Measurements from ENCODE around the gene ARFIP2. TPM values are rescaled to one million over a fixed set of nuclear protein-coding genes. Genes with fewer than 3 reads are reported as not detected.

The ARFIP2 gene
- total and polyA plus RNA-seq, 2 of the 8 experiments (the other 6 are each of a cell fraction or from before 2014, with no cell fraction given): 48.3 to 48.7 TPM

DNA sequence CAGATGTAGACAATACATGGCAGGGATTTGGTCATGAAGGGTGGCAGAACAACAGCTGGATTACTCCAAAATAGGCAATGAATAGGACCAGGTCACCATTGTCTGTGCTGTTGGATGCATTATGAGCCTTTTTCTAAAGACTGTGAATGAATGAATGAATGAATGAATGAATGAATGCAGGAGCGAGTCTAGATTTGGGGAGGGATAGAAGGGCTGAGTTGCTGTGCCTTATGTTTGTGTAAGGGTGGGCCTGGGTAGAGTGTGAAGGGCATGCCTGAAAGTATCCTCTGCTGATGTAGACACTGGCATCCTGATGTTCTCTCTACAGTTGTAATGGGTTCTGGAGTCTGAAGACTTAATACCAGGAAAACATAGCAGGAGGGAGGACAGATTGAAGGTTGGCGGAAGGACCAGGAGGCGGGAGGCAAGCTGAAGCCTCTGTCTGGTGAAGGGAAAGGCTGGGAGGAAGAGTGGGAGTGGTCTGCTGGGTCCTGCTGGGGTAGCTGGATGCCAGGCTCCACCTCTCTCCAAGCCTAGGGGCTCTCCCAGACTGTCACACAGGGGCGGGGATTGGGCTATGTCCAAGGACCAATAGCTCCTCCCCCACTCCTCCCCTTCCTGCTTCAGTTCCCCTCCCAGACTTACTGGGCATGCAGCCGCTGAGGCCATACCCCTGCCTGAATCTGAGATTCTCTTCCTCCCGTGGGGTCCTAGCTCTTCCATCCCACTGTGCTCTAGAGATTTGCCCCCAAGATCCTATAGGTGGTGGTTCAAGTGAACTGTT is 12.2 kb downstream of the ARFIP2 start:
- H3K56ac ChIP-seq (replicated peaks; ENCODE audit: insufficient read length, low read depth, low read length): no peak overlapping the region
- POLR2A ChIA-PET (ENCODE audit: partially characterized antibody): interaction anchor here (0.6 to 1.5 kb wide), 6 partner anchors 8 to 147 kb away, joined by 3 to 6 read pairs (median 3); partner anchors contain the start of genes ARFIP2, SMPD1 and TIMM10B
- no peak overlapping the region for H4K91ac ChIP-seq (replicated peaks; ENCODE audit: insufficient read length, low read length)
- no peak overlapping the region for H3K14ac ChIP-seq (ENCODE audit: insufficient read length)
- no peaks in the 10 kb centered on the region; a peak in 1 of 8 replicates for H3K36me3 ChIP-seq (ENCODE audit: control insufficient read depth in 2 of 4, insufficient read depth in 4 of 4, low read length in 3 of 4)
- DNase-seq (ENCODE audit: low read depth in 1 of 2, low spot score in 2 of 2): peak; percentile 88
- WGBS, 2 experiments (ENCODE audit: extremely low coverage in 1 of 2, insufficient coverage in 1 of 2, insufficient read length in 1 of 2, insufficient replicate concordance in 2 of 2, low coverage in 1 of 2, low lambda C conversion rate in 2 of 2, missing lambda C conversion rate in 1 of 2): 19% methylated on average over 6 of the region's 6 CpGs; no CpG with 5 or more reads in 1 of the 2 experiments
- peak overlapping the region; percentile 44 to 53 for H3K4me2 ChIP-seq (ENCODE audit: insufficient read depth in 1 of 2, low read depth in 2 of 2, low read length in 2 of 2)
- peak; percentile 96 for FAIRE-seq
- H4K8ac ChIP-seq (ENCODE audit: extremely low read depth, insufficient read depth, low read length): no peak overlapping the region
- no peaks in the 10 kb centered on the region; a peak in 1 of 7 replicates for H3K27me3 ChIP-seq (replicated peaks in 1 of 4; ENCODE audit: control insufficient read depth in 3 of 4, extremely low read depth in 1 of 4, insufficient read depth in 3 of 4, low read length in 3 of 4)
- TF ChIP-seq BRCA1 (IDR thresholded peaks at IDR 0.05; ENCODE audit: low read depth, low read length): no peak
- TF ChIP-seq TEAD4 (IDR thresholded peaks at IDR 0.05; ENCODE audit: low read depth, low read length): 0 out of 2 replicates have a peak, but pooled peaks have one; percentile 33
- TF ChIP-seq POLR2AphosphoS5 (IDR thresholded peaks at IDR 0.05; ENCODE audit: low read depth, low read length): peak; percentile 61
- no peak for TF ChIP-seq SUZ12 (IDR thresholded peaks at IDR 0.05; ENCODE audit: low read length)
- TF ChIP-seq, protein P1, sequence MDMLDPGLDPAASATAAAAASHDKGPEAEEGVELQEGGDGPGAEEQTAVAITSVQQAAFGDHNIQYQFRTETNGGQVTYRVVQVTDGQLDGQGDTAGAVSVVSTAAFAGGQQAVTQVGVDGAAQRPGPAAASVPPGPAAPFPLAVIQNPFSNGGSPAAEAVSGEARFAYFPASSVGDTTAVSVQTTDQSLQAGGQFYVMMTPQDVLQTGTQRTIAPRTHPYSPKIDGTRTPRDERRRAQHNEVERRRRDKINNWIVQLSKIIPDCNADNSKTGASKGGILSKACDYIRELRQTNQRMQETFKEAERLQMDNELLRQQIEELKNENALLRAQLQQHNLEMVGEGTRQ (IDR thresholded peaks at IDR 0.05; ENCODE audit: low read length): no peak
- TF ChIP-seq SP1 (IDR thresholded peaks at IDR 0.05; ENCODE audit: low read depth, low read length): peak; percentile 58; the same call in 1 of the 2 replicates
- TF ChIP-seq TAF1 (IDR thresholded peaks at IDR 0.05; ENCODE audit: low read depth, low read length): peak; percentile 46; the same call in 1 of the 2 replicates
- no peak for TF ChIP-seq JUND (IDR thresholded peaks at IDR 0.05; ENCODE audit: low read length)
- peak in 1 of 2 experiments; percentile 88; a peak in 2 of 3 replicates for TF ChIP-seq POLR2A (IDR thresholded peaks at IDR 0.05; ENCODE audit: control extremely low read depth in 1 of 2, low read depth in 2 of 2, low read length in 2 of 2)
- no peaks in the 10 kb centered on the region for H3K79me2 ChIP-seq (ENCODE audit: control insufficient read depth in 1 of 2, insufficient read depth in 2 of 2, low read length in 2 of 2)
- no peak overlapping the region for H3K4ac ChIP-seq (replicated peaks; ENCODE audit: insufficient read length, low read depth, low read length)
- CTCF ChIA-PET (ENCODE audit: partially characterized antibody): interaction anchor here (0.8 to 3.4 kb wide), 13 partner anchors 9 to 106 kb away, joined by 3 to 26 read pairs (median 4); partner anchors contain the start of gene HPX
- peak overlapping the region in 1 of 4 experiments; percentile 71; a peak in 3 of 7 replicates for H3K9ac ChIP-seq (replicated peaks in 1 of 4; ENCODE audit: extremely low read depth in 1 of 4, low read depth in 3 of 4, low read length in 3 of 4)
- peak overlapping the region; percentile 72; the same call in 1 of the 2 replicates for H3K18ac ChIP-seq (ENCODE audit: extremely low read depth, low read length)
- H3K9me3 ChIP-seq (ENCODE audit: insufficient read depth in 2 of 2, low read depth in 1 of 2, low read length in 1 of 2): no peaks in the 10 kb centered on the region
- H2BK5ac ChIP-seq (ENCODE audit: low read depth, low read length): peak overlapping the region; percentile 64
- H2AFZ ChIP-seq (ENCODE audit: low read length): peak overlapping the region; percentile 68; the same call in 1 of the 2 replicates
- no peak overlapping the region for H2BK120ac ChIP-seq (replicated peaks; ENCODE audit: low read depth, low read length)
- H4K5ac ChIP-seq (ENCODE audit: insufficient read length, low read depth, low read length): no peak overlapping the region
- H2AK5ac ChIP-seq (ENCODE audit: low read depth, low read length): no peak overlapping the region
- no peak overlapping the region for H3K23ac ChIP-seq (ENCODE audit: insufficient read length)
- H2BK20ac ChIP-seq (ENCODE audit: low read length): no peak overlapping the region; the same call in 1 of the 2 replicates
- H3K23me2 ChIP-seq (ENCODE audit: low read depth, low read length): peaks cover 6% of the 10 kb centered on the region; the same call in 1 of the 2 replicates
- no peak overlapping the region; the same call in 1 of the 2 replicates for H3K27ac ChIP-seq (ENCODE audit: low read depth, low read length)
- peak overlapping the region in 1 of 4 experiments; percentile 23; a peak in 1 of 8 replicates for H3K4me3 ChIP-seq (ENCODE audit: extremely low read depth in 1 of 4, insufficient read depth in 2 of 4, low read depth in 3 of 4, low read length in 4 of 4)
- no peaks in the 10 kb centered on the region for H3K79me1 ChIP-seq (ENCODE audit: low read depth, low read length)
- peaks cover 0 to 2% of the 10 kb centered on the region in 2 experiments for H4K20me1 ChIP-seq (replicated peaks in 1 of 2; ENCODE audit: control insufficient read depth in 1 of 2, insufficient read depth in 2 of 2, low read length in 2 of 2)
- H2BK15ac ChIP-seq (ENCODE audit: low read length): peak overlapping the region; percentile 25; the same call in 1 of the 2 replicates
- peaks cover 5 to 10% (median 7%) of the 10 kb centered on the region in 4 experiments for H3K4me1 ChIP-seq (replicated peaks in 1 of 4; ENCODE audit: control insufficient read depth in 3 of 4, insufficient read depth in 4 of 4, low read length in 3 of 4)
- H2BK12ac ChIP-seq (ENCODE audit: low read depth, low read length): no peak overlapping the region
